ENCODE measurements around the gene ENTR1. TPM values are rescaled to one million over a fixed set of nuclear protein-coding genes. Genes with fewer than 3 reads are reported as not detected.
A peak's percentile ranks its signal among the peaks of the same experiment; 100 is the strongest.

The ENTR1 gene
- total and polyA plus RNA-seq, 4 donors: 25.5 to 48.4 (median 37.7) TPM

DNA sequence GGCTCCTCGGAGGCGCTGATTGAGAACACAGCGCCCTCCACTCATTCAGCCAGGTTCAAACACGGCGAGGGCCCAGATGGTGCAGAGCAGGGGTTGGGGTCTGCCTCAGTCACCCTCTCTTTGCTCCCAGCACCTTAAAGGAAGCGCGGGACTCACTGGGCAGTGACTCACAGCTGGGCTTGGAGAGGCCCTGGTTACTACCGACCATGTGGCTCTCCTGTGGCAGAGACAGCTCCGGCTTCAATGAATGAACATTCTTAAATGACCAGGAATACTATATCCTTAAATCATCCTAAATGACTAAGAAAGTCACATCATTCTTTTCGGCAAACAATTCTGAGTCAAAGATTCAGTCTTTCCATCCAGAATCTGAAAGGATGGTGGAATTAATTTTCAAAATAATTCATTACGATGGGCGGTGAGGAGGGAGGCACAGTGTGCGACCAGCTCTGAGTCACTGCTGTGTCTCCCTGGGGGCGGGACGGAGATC is 30.8 kb upstream of the ENTR1 start:
- H3K4me3 ChIP-seq: no peak overlapping the region
- no peak overlapping the region for H3K27ac ChIP-seq (ENCODE audit: low read depth in 1 of 2, low read length in 1 of 2)
- WGBS, 2 donors: 95 to 97% methylated on average over 15 of the region's 15 CpGs
- no peaks in the 10 kb centered on the region for H3K27me3 ChIP-seq (ENCODE audit: control insufficient read depth in 3 of 3, insufficient read depth in 3 of 3, low read length in 2 of 3)
- peaks cover 13 to 44% (median 30%) of the 10 kb centered on the region in 4 donors for H3K36me3 ChIP-seq (ENCODE audit: control insufficient read depth in 4 of 4, insufficient read depth in 4 of 4, low read length in 4 of 4)
- no peak for DNase-seq
- H3K9ac ChIP-seq (ENCODE audit: insufficient read depth in 1 of 2, low read length in 2 of 2): no peak overlapping the region
- H3K4me1 ChIP-seq (ENCODE audit: control insufficient read depth in 5 of 5, insufficient read depth in 5 of 5, low read length in 5 of 5): peaks cover 4 to 24% (median 10%) of the 10 kb centered on the region in 5 donors
- no peaks in the 10 kb centered on the region for H3K9me3 ChIP-seq (ENCODE audit: control insufficient read depth in 4 of 4, insufficient read depth in 3 of 4, low read length in 3 of 4)
- no peak for ATAC-seq (ENCODE audit: insufficient read depth, low FRiP score)
- TF ChIP-seq, protein P1, sequence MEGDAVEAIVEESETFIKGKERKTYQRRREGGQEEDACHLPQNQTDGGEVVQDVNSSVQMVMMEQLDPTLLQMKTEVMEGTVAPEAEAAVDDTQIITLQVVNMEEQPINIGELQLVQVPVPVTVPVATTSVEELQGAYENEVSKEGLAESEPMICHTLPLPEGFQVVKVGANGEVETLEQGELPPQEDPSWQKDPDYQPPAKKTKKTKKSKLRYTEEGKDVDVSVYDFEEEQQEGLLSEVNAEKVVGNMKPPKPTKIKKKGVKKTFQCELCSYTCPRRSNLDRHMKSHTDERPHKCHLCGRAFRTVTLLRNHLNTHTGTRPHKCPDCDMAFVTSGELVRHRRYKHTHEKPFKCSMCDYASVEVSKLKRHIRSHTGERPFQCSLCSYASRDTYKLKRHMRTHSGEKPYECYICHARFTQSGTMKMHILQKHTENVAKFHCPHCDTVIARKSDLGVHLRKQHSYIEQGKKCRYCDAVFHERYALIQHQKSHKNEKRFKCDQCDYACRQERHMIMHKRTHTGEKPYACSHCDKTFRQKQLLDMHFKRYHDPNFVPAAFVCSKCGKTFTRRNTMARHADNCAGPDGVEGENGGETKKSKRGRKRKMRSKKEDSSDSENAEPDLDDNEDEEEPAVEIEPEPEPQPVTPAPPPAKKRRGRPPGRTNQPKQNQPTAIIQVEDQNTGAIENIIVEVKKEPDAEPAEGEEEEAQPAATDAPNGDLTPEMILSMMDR (IDR thresholded peaks at IDR 0.05; ENCODE audit: control extremely low read depth, extremely low read depth): no peak

DNA sequence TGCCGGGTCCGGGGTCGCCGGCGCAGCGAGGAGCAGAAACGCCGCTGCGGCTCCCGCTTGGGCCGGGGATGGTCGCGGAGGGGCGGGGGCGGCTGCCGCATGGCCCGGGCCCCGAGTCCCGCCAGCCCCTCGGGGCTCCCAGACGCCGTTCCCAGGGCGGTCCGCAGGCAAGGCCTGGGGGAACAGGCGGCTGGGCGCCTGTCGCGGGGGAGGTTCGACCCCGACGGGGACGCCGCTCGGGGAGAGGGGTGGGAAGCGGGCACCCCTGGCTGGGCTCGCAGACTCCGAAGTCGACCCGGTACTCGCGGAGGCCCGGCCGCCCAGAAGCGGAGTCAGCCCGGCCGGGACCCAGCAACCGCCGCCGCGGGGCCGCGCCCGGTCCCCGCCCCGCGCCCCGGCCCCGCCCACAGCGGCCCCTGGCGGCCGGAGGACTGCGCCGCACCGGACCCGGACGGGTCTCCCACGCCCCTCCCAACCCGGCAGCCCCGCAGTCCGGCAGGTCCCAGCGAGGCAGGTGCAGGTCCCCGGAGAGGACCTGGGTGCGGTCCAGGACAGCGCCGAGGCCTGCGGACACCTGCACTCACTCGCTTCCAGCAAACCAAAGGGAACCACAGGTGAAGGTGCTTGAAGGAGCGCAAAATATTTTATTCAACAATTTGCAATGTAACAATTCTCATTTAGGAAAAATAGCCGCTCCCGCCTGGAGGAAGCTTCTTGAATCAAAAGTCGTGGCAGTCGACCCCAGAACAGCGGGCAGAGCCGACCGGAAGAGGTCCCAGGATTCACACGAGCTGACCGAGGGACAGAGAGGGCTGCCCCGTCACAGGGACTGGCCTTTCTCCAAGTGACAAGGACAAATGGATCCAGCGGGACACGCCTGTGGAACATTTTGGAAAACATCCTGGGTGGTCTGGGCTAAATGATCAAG is 29.3 kb upstream of the ENTR1 start, which contains the start of gene INPP5E:
INPP5E (minus strand) TSS at position 365 of the 928 bp plus-strand sequence. CDS start 426 bp downstream, outside the sequence.
- H3K9me3 ChIP-seq (ENCODE audit: control insufficient read depth in 4 of 4, insufficient read depth in 3 of 4, low read length in 3 of 4): no peaks in the 10 kb centered on the region
- H3K9ac ChIP-seq (ENCODE audit: insufficient read depth in 1 of 2, low read length in 2 of 2): peak within 1 kb of the TSS in 1 of 2 donors; percentile 55
- WGBS, 2 donors: 7 to 15% methylated on average over 49 to 90 of the region's 90 CpGs
- H3K4me1 ChIP-seq (ENCODE audit: control insufficient read depth in 5 of 5, insufficient read depth in 5 of 5, low read length in 5 of 5): peaks cover 4 to 24% (median 11%) of the 10 kb centered on the region in 5 donors
- DNase-seq (peak; percentile 68 to 83 (median 79)), ATAC-seq (ENCODE audit: insufficient read depth, low FRiP score) (peak; percentile 90)
- H3K36me3 ChIP-seq (ENCODE audit: control insufficient read depth in 4 of 4, insufficient read depth in 4 of 4, low read length in 4 of 4): peaks cover 5 to 34% (median 21%) of the 10 kb centered on the region in 4 donors
- peak within 1 kb of the TSS; percentile 78 for H3K4me3 ChIP-seq
- H3K27me3 ChIP-seq (ENCODE audit: control insufficient read depth in 3 of 3, insufficient read depth in 3 of 3, low read length in 2 of 3): no peaks in the 10 kb centered on the region
- TF ChIP-seq, protein P1 (IDR thresholded peaks at IDR 0.05; ENCODE audit: control extremely low read depth, extremely low read depth): no peak
- peak within 1 kb of the TSS; percentile 55 to 78 for H3K27ac ChIP-seq (ENCODE audit: low read depth in 1 of 2, low read length in 1 of 2)

DNA sequence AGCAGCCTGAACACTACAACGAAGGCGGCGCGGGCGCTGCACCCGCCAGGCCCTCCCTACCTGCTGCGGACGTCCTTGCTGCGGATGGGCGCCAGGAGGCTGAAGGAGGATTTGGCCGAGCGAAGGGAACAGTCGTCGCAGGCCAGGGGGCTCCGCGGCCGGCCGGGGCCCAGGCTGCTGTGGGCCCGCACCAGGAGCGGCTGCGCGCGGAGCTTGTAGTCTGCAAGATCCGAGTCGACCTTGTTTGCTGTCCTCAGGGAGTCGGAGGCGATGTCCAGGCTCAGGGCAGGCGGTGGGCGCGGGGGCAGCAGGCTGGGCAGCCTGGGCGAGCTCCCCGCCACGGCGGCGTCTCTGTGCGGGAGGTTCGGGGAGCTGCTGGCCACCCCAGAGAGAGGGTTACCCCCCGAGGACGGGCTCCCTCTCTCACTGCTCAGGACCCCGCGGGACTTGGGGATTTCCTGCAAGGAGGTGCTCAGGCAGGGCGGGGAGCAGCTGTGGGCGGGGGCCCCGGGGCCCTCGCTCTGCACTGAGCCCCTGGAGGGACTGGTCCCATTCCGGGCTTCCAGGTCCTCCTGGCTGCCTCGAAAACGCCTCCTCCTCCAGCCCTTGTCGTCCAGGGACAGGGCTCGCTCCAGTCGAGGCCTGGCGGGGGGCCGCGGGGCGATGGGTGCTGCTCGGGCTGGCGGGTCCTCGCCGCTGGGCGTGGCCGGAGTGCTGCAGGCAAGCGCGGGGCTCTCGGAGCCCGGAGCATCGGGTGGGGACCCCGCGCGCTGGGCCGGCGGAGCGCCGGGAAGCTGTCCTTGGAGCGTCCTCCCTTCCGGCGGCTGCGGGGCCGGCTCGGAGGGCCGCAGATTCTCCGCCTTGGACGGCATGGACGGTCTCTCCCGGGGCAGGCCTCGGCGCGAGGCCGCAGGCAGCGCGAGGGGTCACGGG is 28.4 kb upstream of the ENTR1 start:
- Histone ChIP-seq H3K27me3 (ENCODE audit: control insufficient read depth in 3 of 3, insufficient read depth in 3 of 3, low read length in 2 of 3) (no peaks in the 10 kb centered on the region), H3K9ac (ENCODE audit: insufficient read depth in 1 of 2, low read length in 2 of 2) (peak overlapping the region; percentile 47 to 55), H3K4me3 (peak overlapping the region; percentile 78), H3K27ac (ENCODE audit: low read depth in 1 of 2, low read length in 1 of 2) (peak overlapping the region; percentile 55 to 78), H3K36me3 (ENCODE audit: control insufficient read depth in 4 of 4, insufficient read depth in 4 of 4, low read length in 4 of 4) (peaks cover 5 to 35% (median 19%) of the 10 kb centered on the region in 4 donors), H3K4me1 (ENCODE audit: control insufficient read depth in 5 of 5, insufficient read depth in 5 of 5, low read length in 5 of 5) (peaks cover 4 to 24% (median 11%) of the 10 kb centered on the region in 5 donors), H3K9me3 (ENCODE audit: control insufficient read depth in 4 of 4, insufficient read depth in 3 of 4, low read length in 3 of 4) (no peaks in the 10 kb centered on the region)
- TF ChIP-seq, protein P1 (IDR thresholded peaks at IDR 0.05; ENCODE audit: control extremely low read depth, extremely low read depth): no peak
- WGBS, 2 donors: 1 to 2% methylated on average over 72 to 91 of the region's 91 CpGs
- ATAC-seq (ENCODE audit: insufficient read depth, low FRiP score) (peak; percentile 9), DNase-seq (peak; percentile 11 to 41 (median 13))

Data from lung (tissue), 12 donors.